HPDE6-E6E7 (cell line): ENCODE results near the gene COL23A1.

Source experiments
- DNase-seq: peaks from one replicate; pipeline ENCODE4 v3.0.0; 2011; ENCODE audit warnings: missing footprints; ENCODE audit errors: extremely low spot score

The COL23A1 gene

DNA sequence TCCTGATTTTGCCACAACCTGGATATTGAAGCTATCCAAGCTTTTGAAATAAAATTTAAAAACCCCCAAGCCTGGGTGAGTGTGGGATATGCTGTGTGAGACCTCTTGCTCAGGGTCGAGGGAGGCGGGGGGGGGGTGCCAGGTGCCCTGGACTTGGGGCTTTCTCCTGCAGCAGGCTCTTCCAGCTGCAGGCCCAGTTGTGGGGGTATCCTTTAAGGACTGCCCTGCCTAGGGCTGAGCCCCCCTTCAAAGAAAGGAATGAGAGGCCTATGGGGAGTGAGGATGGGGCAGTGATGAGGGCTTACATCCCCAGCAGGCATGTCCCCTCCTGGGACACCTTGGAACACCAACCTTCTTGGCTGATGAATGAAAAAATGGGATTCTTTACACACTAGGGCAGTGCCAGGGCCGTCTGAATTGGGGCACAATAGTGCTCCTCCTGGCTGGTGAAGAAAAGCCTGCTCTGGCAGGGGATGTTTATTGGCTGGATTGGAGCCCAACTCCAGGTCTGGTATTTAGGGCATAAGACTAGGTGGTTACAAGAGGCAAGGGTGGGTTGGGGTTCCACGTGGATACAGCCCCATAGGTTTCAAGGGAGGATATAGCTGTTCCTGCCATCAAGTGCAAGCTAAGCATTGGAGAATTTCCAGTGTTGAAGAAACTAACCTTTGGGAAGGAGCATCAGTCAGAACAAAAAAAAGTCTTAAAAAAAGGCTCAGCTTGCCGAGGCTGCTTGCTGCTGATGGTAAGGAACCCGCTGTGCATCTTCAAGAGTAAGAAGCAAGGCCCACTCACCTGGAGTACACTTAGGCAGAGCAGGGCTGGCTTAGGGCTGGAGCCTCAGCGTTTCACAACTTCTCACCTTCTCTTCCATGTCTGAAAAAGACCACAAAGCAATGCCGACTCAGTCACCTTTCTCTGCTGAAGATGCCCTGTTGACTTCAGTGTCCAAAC lies 378.8 kb downstream of the COL23A1 start:
- no peak for DNase-seq

DNA sequence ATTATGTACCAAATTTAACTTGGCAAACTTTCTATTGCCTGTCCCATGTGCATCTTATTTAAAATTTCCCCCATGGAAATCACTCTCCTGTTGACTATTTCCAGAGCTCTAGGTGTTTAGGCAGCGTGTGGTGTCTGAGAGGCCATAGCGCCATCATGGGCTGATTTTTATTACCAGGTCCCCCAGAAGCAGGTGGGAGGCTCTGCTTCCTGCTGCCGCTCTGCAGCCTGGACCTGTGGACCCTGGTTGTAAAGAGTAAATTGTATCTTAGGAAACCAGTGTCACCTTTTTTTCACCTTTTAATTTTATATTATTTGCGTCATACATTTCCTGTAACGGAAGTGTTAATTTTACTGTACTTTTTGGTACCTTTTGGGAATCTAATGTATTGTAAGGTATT lies 379.5 kb downstream of the COL23A1 start:
- DNase-seq, result no peak

DNA sequence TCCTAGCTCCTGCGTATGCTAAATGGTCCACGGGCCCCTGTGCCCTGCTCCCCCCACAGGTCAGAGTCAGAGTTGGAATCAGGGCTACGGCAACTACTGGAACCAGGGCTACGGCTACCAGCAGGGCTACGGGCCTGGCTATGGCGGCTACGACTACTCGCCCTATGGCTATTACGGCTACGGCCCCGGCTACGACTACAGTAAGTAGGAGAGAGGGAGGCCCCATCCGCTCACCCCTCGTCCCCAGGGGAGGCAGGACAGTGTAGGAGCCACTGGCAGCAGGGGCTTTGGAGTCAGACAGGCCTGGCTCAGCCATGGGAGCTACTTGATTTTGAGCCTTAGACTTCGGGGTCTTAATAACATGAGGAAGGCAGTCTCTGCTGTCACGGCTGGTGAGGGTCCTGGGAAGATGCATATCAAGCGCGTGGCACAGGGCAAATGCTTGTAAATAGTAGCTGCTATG lies 380.1 kb downstream of the COL23A1 start:
- no peak for DNase-seq

DNA sequence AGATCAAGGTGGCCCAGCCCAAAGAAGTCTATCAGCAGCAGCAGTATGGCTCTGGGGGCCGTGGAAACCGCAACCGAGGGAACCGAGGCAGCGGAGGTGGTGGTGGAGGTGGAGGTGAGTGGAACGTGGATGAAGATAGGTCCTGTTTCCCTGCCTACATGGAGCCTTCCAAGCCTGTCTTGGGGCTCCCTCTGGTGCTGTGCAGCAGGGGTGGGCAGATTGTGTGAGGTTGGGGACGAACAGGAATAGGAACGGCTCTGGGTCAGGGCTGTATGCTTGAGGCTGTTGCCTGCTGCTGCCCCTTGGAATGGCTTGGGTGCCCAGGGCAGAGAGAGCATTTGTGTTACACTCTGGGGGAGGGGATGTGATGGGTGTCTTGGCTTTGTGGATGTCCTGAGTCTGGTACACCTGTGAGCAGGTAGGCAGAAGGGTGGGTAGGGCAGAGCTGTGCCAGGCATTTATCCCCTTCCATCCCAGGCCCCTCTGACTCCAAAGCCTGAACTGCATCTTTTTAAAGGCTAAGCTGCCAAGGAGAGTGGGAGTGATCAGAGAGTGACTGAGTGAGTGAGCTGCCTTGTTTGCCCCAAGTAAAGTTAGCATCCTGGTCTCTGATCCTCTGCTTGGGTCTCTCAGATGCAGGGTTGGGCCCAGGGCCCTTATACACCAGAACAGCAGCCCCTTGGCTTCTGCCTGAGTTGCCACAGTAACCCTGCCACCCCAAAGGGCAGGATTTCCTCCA lies 380.7 kb downstream of the COL23A1 start:
- no peak for DNase-seq

DNA sequence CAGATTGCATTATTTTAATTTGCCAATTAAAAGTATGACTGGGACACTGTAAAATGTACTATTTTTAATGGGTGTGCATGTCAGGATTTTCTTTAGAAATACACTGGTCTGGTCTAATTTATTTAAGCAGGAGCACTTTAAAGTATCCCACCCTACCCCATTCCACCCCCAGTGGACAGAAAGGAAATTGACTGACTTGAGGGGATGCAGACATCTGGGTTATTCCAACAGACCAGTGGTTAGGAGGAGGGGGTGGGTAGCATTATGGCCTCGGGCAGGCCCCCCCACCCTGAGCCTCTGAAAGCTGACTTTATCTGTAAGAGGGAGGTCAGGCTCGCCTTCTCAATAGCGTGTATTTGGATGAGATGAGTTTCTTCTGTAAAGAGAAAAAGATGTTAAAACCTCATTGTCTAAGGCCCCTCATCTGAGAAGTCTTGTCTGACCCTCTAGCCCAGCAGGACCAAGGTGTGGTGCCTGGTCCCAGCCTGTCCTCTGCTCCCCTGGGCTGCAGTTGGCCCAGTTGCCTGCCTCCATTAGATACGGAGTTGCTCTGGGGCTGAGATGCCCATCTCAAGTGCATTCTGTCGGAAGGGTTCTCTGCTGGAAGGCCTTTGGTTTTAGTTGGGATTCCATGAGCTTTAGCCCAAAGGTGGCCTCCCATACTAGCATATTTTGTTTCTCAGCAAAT lies 381.5 kb downstream of the COL23A1 start:
- DNase-seq, result no peak

DNA sequence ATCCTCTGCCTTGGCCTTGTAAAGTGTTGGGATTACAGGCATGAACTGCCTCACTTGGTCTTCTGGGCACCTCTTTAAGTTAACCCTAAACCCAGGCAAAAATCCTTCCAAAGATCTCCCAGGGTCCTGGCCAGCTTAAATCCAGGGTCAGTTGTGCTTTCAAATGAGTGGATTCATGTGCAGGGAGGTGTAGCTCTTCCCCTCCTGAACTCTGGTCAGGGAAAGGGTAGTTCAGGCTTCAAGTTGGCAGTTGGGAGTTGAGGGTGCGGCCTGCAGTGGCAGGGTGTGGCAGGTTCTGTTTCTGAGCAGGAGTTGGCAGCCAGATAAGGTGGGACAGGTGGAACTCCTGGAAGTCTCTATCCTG lies 382.3 kb downstream of the COL23A1 start:
- no peak for DNase-seq

DNA sequence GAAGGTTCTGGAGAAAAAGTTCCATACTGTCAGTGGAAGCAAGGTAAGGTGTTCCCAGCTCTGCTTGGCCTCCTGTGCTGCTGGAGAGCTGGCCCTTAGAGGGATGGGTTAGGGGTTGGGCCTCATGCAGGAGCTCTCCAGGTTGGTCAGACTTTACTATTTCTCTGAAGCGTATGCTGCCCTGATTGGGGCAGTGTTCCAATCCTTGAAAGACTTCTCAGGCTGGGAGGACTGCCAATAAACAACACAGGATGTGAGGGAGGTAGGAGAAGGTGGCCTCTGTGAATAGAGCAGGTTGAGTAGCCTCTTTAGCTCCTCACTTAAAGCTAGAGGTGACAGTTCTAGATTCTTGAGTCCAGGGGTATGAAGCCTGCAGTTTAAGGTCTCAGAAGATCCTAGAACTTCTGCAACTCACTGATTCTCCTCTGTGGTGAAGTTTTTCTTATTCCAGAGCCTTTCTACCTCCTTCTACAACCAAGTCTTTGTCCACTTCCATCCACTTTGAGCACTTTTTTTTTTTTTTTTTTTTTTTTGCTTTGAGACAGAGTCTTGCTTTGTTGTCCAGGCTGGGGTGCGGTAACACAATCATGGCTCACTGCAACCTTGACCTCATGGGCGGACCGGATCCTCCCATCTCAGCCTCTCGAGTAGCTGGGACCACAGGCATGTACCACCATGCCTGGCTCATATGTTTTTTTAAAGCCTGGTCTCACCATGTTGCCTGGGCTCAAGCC lies 382.8 kb downstream of the COL23A1 start:
- no peak for DNase-seq

DNA sequence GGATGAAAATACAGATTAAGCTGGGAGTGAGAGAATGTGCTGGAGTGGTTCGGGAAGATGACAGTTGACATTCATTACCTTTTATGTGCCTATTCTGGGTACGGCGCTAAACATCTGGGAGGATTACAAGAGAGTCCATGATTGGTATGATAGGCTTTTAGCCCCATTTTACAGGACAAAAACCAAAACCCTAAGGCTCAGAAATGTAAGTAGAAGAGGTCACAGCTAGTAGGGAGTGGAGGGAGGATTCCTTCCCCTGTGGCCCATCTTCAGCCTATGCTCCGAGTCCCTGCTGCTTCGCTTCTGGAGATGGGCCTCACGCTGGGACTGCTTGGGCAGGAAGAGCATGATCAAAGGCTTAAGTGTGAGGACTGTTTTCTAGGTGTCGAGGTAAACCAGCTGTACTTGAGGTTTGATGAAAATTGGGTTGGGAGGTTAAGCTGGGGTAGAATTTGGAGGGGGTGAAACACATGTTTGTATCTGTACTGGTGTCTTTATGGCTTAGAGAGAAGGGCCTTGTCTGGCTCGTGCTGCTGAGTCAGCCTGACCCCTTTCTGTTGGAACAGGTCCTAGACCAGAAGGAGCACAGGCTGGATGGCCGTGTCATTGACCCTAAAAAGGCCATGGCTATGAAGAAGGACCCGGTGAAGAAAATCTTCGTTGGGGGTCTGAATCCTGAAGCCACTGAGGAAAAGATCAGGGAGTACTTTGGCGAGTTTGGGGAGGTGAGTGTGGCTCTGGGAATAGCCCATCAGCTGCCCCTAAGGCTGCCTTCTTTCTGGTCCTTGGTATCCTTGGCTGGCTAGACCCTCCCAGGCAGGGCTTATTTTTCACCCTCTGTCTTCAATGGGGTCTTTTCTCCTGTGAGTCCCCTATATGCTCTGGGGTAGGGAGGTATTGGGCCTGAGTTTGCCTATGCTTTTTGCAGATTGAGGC lies 383.8 kb downstream of the COL23A1 start:
- no peak for DNase-seq

DNA sequence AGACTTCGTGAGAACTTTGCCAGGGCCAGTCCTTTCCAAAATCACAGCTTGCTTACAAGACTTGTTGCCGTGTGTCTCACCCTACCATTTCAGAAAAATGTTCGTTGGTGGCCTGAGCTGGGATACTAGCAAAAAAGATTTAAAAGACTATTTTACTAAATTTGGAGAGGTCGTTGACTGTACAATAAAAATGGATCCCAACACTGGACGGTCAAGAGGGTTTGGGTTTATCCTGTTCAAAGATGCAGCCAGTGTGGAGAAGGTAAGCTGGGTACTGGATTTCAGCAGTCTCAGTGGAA lies 384.5 kb downstream of the COL23A1 start:
- DNase-seq, result no peak

DNA sequence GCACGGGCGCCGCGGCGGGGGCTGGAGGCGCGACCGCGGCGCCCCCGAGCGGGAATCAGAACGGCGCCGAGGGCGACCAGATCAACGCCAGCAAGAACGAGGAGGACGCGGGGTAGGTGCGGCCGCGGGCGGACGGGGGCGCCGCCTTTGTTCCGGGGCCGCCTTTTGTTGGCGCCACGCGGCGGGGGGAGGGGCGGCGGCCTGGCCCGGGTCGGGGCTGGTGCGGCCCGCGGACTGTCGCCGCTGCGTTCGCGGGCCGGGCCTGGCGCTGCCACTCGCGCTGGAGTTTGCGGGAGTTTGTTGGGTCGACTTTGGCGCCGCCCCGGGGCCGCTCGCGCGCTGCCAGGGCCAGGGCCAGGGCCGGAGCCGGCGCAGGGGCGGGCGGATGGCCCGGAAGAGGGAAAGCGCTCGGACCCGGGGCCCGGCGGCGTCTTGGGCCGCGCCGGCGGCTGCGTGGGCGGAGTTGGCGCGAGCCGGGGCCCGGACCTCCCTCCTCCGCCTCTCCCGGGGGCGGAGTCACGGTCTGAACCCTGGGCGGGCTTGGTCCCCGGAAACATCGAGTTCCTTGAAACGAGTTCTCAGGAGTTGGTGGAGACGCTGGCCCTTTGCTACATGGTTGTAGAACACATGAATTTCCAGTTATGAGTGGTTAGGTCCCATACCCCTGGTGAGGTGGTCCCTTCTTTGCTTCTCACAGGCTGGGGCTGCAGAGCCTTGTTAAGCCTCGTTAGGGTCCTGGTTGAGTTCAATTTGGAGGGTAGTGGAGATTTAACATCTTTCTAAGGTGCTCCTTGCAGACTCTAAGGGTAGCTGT lies 385.1 kb downstream of the COL23A1 start:
- DNase-seq, result peak; percentile 76

DNA sequence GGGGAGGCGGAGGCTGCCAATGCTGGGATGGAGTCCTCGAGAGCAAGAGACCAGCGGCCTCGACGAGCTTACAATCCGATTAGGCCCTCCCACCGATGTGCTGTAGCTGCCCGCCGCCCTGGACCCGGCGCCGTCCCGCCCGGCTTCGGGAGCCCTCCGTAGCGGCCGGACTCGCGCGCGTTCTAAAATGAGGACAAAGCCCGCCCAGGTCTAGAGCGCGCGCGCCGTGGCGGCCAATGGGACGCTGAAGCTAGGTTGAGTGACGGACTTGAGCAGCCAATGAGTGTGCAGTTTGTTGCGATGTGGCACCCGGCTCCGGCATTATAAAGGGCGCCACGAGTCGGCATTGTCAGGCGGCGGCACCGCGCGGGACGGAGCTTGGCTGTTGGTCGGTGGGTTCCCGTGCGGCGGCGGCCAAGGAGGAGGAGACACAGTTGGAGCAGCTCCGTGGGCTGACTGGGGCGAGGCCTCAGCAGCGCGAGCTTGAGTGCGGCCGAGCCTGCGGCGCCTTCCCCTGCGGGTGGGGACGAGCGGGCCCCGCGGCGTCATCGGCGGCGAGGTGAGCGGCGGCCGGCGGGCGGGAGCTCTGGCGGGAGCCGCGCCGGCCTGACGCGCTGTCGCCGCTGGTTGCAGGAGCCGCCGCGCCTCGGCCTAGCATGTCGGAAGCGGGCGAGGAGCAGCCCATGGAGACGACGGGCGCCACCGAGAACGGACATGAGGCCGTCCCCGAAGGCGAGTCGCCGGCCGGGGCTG lies 385.8 kb downstream of the COL23A1 start, which contains the start of gene HNRNPAB:
TSS of gene HNRNPAB (plus strand) at position 352 of the 753 bp plus-strand sequence. CDS start at position 657, 305 bp downstream.
- DNase-seq, result peak; percentile 94

DNA sequence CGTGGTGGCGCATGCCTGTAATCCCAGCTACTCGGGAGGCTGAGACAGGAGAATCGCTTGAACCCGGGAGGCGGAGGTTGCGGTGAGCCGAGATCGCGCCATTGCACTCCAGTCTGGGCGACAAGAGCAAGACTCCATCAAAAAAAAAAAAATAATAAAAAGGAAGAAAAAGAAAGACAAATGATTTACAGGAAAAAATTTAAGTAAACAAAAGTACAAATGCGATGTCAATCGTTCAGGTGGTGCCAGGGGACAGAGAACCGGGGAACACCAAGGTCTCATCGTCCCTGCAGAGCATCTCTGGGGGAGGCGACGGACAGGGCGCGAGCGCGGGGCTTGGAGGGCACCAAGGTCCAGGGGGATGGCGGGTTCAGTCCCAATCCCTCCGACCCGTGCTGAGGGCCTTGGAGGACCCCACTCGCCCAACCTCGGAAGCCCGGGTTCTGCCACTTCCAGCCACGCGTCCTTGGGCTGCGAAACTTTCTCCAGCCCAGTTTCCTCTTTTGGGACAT lies 386.5 kb downstream of the COL23A1 start:
- no peak for DNase-seq

DNA sequence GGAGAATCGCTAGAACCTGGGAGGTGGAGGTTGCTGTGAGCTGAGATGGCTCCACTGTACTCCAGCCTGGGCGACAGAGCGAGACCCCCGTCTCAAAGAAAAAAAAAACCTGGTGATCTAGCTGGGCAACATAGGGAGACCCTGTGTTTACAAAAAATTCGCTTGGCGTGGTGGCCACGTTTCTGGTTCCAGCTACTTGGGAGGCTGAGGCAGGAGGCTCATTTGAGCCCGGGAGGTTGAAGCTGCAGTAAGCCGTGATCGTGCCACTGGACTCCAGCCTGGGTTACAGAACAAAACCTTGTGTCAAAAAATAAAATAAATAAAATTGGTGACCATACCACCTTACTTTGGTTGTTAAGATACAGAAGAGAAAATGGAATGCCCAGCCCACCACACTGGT lies 387.7 kb downstream of the COL23A1 start:
- no peak for DNase-seq

DNA sequence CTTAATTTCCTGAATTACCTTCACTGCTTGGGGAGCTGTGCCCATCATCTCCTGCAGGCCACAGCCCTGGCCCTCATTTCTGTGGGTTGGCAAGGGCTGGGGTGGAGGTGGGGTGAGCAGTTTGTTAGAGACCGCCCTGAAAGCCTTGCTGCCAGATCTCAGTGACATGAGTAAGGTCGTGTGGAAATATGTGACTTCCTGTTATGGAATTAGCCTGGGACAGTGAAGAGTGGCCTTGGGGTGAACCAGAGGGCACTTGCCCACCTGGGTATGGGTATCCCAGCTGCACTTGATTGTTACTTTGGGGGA lies 388.3 kb downstream of the COL23A1 start:
- DNase-seq, result no peak

DNA sequence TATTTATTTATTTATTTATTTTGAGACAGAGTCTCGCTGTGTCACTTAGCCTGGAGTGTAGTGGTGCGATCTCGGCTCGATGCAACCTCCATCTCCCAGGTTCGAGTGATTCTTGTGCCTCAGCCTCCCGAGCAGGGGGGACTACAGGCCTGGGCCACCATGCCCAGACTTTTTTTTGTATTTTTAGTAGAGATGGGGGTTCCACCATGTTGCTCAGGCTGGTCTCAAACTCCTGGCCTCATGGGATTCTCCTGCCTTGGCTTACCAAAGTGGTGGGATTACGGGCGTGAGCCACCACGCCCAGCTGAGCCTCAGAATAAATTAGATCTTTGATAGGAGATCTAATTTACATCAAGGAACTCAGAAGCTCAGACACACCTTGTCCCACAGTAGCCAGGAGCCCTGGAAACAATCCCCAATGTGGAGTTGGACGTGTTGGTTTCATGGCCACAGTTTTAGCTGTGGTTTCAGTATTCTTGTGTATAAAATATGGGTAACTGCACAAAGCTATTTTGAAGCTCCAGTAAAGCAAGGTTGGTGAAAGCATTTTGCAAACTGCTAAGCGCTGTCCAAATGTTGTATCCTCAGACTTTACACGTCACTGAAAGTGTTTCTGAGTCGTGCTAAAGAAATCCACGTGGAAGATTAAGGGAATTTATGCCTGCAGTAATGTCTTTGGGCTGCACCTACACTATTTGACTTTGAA lies 388.8 kb downstream of the COL23A1 start:
- no peak for DNase-seq

DNA sequence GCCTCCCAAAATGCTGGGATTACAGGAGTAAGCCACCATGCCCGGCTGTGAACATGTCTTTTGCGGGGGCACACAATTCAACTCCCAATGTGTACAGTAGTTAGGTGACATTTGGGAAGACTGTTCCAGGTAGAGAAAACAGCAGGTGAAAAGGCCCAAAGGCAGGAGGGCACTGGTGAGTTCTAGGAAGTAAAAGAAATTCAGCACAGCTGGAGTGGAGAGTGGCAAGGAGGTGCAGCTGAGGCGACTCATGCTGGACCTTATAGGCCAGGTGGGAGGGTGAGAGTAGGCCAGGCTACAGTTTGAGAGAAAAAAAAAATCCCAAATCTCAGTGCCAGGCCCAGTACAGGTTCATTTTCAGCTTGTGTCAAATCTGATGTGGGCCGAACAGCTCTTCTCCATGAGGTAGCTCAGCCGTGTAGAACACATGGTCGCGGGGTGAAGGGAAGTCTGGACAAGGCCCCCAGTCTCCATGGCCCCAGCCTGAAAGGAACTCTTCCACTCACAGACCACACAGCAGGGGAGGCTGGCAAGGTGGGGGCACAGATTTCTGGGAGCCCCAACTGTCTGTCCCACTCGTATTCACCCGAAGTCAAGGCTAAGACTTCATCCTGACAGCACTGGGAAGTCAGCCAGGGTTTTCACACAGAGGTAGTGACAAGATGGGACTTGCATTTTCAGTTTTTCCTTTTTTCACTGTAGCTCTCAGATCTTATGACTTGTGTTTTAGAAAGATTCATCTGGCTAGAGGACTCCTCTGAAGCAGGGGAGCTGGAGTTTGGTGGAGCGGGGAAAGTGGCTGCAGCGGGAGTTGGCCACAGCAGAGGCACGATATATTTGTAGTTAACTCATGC lies 390.4 kb downstream of the COL23A1 start:
- peak; percentile 71 for DNase-seq

DNA sequence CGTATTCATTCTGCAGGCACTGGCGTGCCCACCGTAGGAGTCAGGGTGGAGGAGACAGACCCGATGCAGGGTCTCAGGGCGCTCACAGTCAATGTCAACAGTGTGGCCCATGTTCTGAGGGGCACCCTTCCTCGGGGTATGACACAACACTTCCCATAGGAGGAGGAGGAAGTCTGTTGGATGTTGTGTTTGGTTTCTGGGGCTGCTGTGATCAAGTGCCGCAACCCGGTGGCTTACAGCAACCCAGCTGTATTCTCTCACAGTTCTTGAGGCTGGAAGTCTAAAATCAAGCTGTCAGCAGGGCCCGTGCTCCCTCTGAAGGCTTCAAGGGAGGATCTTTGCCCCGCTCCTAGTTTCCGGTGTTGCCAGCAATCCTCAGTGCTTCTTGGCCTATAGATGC lies 391.5 kb downstream of the COL23A1 start:
- DNase-seq, result no peak
